ENCODE results near the gene EFNA2. TPM values are rescaled to one million over a fixed set of nuclear protein-coding genes. Genes with fewer than 3 reads are reported as not detected.

EFNA2 gene
- total and polyA plus RNA-seq, 2 of the 8 experiments (the other 6 are each of a cell fraction or from before 2014, with no cell fraction given), result 4.0 to 7.0 TPM

GRCh38 chr19:1336079-1336684 lies 50.5 kb downstream of the EFNA2 start:
- 96% methylated on average over 14 of the region's 22 CpGs; no CpG with 5 or more reads in 1 of the 2 experiments for WGBS, 2 experiments (ENCODE audit: extremely low coverage in 1 of 2, insufficient coverage in 1 of 2, insufficient read length in 1 of 2, insufficient replicate concordance in 2 of 2, low coverage in 1 of 2, low lambda C conversion rate in 2 of 2, missing lambda C conversion rate in 1 of 2)
- POLR2A ChIA-PET (ENCODE audit: partially characterized antibody), result interaction anchor here (1.0 to 3.7 kb wide), 2 partner anchors 67 to 119 kb away, joined by 3 to 9 read pairs; partner anchors contain the start of gene CIRBP
- no peaks in the 10 kb centered on the region for H3K79me2 ChIP-seq (ENCODE audit: control insufficient read depth in 1 of 2, insufficient read depth in 2 of 2, low read length in 2 of 2)

More at GRCh38 chr19:1336079-1336684, 50.5 kb downstream of the EFNA2 start:
- Histone ChIP-seq H3K23me2 (ENCODE audit: low read depth, low read length) (no peaks in the 10 kb centered on the region), H3K14ac (ENCODE audit: insufficient read length) (no peak overlapping the region), H4K5ac (ENCODE audit: insufficient read length, low read depth, low read length) (no peak overlapping the region), H2BK15ac (ENCODE audit: low read length) (no peak overlapping the region), H3K27ac (ENCODE audit: low read depth, low read length) (no peak overlapping the region), H4K8ac (ENCODE audit: extremely low read depth, insufficient read depth, low read length) (no peak overlapping the region; the same call in 1 of the 2 replicates), H3K9me3 (ENCODE audit: insufficient read depth in 2 of 2, low read depth in 1 of 2, low read length in 1 of 2) (no peaks in the 10 kb centered on the region), H3K4me2 (ENCODE audit: insufficient read depth in 1 of 2, low read depth in 2 of 2, low read length in 2 of 2) (no peak overlapping the region), H2AK5ac (ENCODE audit: low read depth, low read length) (no peak overlapping the region), H4K20me1 (replicated peaks in 1 of 2; ENCODE audit: control insufficient read depth in 1 of 2, insufficient read depth in 2 of 2, low read length in 2 of 2) (no peaks in the 10 kb centered on the region), H3K4ac (replicated peaks; ENCODE audit: insufficient read length, low read depth, low read length) (no peak overlapping the region), H2BK12ac (ENCODE audit: low read depth, low read length) (no peak overlapping the region), H3K18ac (ENCODE audit: extremely low read depth, low read length) (no peak overlapping the region), H2BK5ac (ENCODE audit: low read depth, low read length) (no peak overlapping the region; the same call in 1 of the 2 replicates), H3K27me3 (replicated peaks in 1 of 4; ENCODE audit: control insufficient read depth in 3 of 4, extremely low read depth in 1 of 4, insufficient read depth in 3 of 4, low read length in 3 of 4) (no peaks in the 10 kb centered on the region), H3K9ac (replicated peaks in 1 of 4; ENCODE audit: extremely low read depth in 1 of 4, low read depth in 3 of 4, low read length in 3 of 4) (no peak overlapping the region), H3K36me3 (ENCODE audit: control insufficient read depth in 2 of 4, insufficient read depth in 4 of 4, low read length in 3 of 4) (no peaks in the 10 kb centered on the region), H2BK120ac (replicated peaks; ENCODE audit: low read depth, low read length) (no peak overlapping the region), H3K4me1 (replicated peaks in 1 of 4; ENCODE audit: control insufficient read depth in 3 of 4, insufficient read depth in 4 of 4, low read length in 3 of 4) (peaks cover 0 to 4% (median 0%) of the 10 kb centered on the region in 4 experiments; a peak in 1 of 7 replicates), H3K56ac (replicated peaks; ENCODE audit: insufficient read length, low read depth, low read length) (no peak overlapping the region), H4K91ac (replicated peaks; ENCODE audit: insufficient read length, low read length) (no peak overlapping the region), H3K4me3 (ENCODE audit: extremely low read depth in 1 of 4, insufficient read depth in 2 of 4, low read depth in 3 of 4, low read length in 4 of 4) (no peak overlapping the region), H2AFZ (ENCODE audit: low read length) (no peak overlapping the region), H2BK20ac (ENCODE audit: low read length) (no peak overlapping the region), H3K23ac (ENCODE audit: insufficient read length) (no peak overlapping the region), H3K79me1 (ENCODE audit: low read depth, low read length) (no peaks in the 10 kb centered on the region)
- no peak for TF ChIP-seq HDAC2 (IDR thresholded peaks at IDR 0.05; ENCODE audit: borderline replicate concordance in 1 of 2, low read depth in 2 of 2, low read length in 2 of 2)
- TF ChIP-seq, protein P1, sequence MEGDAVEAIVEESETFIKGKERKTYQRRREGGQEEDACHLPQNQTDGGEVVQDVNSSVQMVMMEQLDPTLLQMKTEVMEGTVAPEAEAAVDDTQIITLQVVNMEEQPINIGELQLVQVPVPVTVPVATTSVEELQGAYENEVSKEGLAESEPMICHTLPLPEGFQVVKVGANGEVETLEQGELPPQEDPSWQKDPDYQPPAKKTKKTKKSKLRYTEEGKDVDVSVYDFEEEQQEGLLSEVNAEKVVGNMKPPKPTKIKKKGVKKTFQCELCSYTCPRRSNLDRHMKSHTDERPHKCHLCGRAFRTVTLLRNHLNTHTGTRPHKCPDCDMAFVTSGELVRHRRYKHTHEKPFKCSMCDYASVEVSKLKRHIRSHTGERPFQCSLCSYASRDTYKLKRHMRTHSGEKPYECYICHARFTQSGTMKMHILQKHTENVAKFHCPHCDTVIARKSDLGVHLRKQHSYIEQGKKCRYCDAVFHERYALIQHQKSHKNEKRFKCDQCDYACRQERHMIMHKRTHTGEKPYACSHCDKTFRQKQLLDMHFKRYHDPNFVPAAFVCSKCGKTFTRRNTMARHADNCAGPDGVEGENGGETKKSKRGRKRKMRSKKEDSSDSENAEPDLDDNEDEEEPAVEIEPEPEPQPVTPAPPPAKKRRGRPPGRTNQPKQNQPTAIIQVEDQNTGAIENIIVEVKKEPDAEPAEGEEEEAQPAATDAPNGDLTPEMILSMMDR (IDR thresholded peaks at IDR 0.05; ENCODE audit: control extremely low read depth in 1 of 3, insufficient read depth in 1 of 3, low read depth in 1 of 3, low read length in 3 of 3), result no peak
- no peak for TF ChIP-seq ZNF274 (IDR thresholded peaks at IDR 0.05; ENCODE audit: borderline replicate concordance, extremely low read depth, low read length)
- no peak for TF ChIP-seq TCF12 (IDR thresholded peaks at IDR 0.05; ENCODE audit: low read depth, low read length)
- TF ChIP-seq, protein P2, sequence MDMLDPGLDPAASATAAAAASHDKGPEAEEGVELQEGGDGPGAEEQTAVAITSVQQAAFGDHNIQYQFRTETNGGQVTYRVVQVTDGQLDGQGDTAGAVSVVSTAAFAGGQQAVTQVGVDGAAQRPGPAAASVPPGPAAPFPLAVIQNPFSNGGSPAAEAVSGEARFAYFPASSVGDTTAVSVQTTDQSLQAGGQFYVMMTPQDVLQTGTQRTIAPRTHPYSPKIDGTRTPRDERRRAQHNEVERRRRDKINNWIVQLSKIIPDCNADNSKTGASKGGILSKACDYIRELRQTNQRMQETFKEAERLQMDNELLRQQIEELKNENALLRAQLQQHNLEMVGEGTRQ (IDR thresholded peaks at IDR 0.05; ENCODE audit: low read length), result no peak
- TF ChIP-seq KDM5A (IDR thresholded peaks at IDR 0.05; ENCODE audit: low read length), result no peak
- CTCF ChIA-PET (ENCODE audit: partially characterized antibody), result interaction anchor here (1.0 to 1.2 kb wide), 2 partner anchors 10 to 22 kb away, joined by 3 to 4 read pairs; no protein-coding TSS in a partner anchor
- DNase-seq (ENCODE audit: low read depth in 1 of 2, low spot score in 2 of 2), result no peak
- no peak for FAIRE-seq
